Pancreas (tissue), 10 donors: ENCODE data around the gene NAA16. TPM values are rescaled to one million over a fixed set of nuclear protein-coding genes. Genes with fewer than 3 reads are reported as not detected.

Source experiments
- ATAC-seq, 4 donors: fragments of 200-7000 bp; cut with Tn5 transposase; one replicate each; pipeline versions ENCODE4 v1.8.0 to v1.9.1; 2020; ENCODE audit warnings: mild to moderate bottlenecking in 4 of 4, moderate library complexity in 4 of 4
- DNase-seq, 6 donors: peaks; one replicate each; pipeline ENCODE4 v3.0.0-alpha.2; 2020
- FAIRE-seq: peaks from 2 replicates; lab custom pipeline; 2012; peaks lifted over from hg19 to GRCh38; lab: Jason Lieb, UNC
- H3K27ac ChIP-seq, 4 donors: fragments of 200-600 bp; sonication (generic); 1 replicate in 3 of 4; 2 replicates in 1 of 4; pipeline versions ENCODE4 v1.5.0 to v1.8.0; 2020
- H3K27me3 ChIP-seq, 4 donors: fragments of 200-600 bp; one replicate each; pipeline ENCODE4 v1.8.0; 2021
- H3K36me3 ChIP-seq, 3 donors: fragments of 200-600 bp; sonication (generic) in 1 of 3; one replicate each; pipeline versions ENCODE4 v1.5.0 to v1.8.0; 2020 to 2021
- H3K4me1 ChIP-seq, 3 donors: fragments of 200-600 bp; one replicate each; pipeline ENCODE4 v1.8.0; 2021
- H3K4me3 ChIP-seq, 4 donors: fragments of 200-600 bp; sonication (generic) in 2 of 4; one replicate each; pipeline versions ENCODE4 v1.5.0 to v1.8.0; 2020 to 2021
- H3K9me3 ChIP-seq, 4 donors: fragments of 200-600 bp; one replicate each; pipeline ENCODE4 v1.8.0; 2021
- CTCF ChIP-seq, 4 donors: fragments of 200-600 bp; sonication (generic) in 3 of 4; IDR thresholded peaks; one replicate each; pipeline versions ENCODE4 v1.5.0 to v1.8.0; 2021; ENCODE audit warnings: antibody characterized with exemption in 4 of 4
- WGBS, 2 donors: extraction: QIAGEN DNeasy Blood & Tissue Kit; methylation state at CpG; one replicate each; pipeline ENCODE4 v1.1.7; 2013; 5-methylcytosine and 5-hydroxymethylcytosine counted together
- intact Hi-C, 3 donors: fragments of 100-400 bp; cut with DNase I; formaldehyde crosslinking; loops; one replicate each; pipeline versions ENCODE4 v1.11.1 to v1.14.2; 2022
- polyA plus RNA-seq, 2 donors: library from polyadenylated mRNA; stranded (reverse); fragments of 200-250 nt; gene quantifications; one replicate each; pipeline ENCODE4 v1.2.3, GENCODE V29; 2013
- total RNA-seq, 6 donors: library from RNA; stranded (reverse); fragmentation: NEBNext Ultra II Directional in 4 of 6; extraction: Animal tissue kit (Norgen Biotek cat#: 25700) in 4 of 6; gene quantifications; one replicate each; pipeline versions ENCODE4 v1.2.1 to v1.2.4, GENCODE V29; 2021 to 2023
- donor health status: healthy with polysubstance abuse.
- donor health status: DM: no; HTN: no; CAD: no; lungs with moderate emphysema.
- donor health status: DM: no; HTN: no; CAD: no.
- donor health status: control.
- donor health status: control.
- donor health status: Bipolar disorder and iron deficiency.
- donor health status: DM: yes; HTN: yes; CAD: no.
- donor health status: DM: no; HTN: no; CAD: no.
- donor health status: DM: no; HTN: no; CAD: no.
- donor health status: DM: yes; HTN: yes; CAD: no.

The NAA16 gene
- total and polyA plus RNA-seq, 8 donors = 20.3 to 46.9 (median 24.0) TPM

- no peaks in the 10 kb centered on the region for H3K4me1 ChIP-seq
- WGBS, 2 donors = 45 to 54% methylated on average over 11 of the region's 11 CpGs
- no peak for TF ChIP-seq CTCF (IDR thresholded peaks at IDR 0.05)
- peak overlapping the region in 1 of 4 donors; percentile 20 for H3K4me3 ChIP-seq
- H3K36me3 ChIP-seq = no peaks in the 10 kb centered on the region
- no peak for FAIRE-seq
- no peaks in the 10 kb centered on the region for H3K27me3 ChIP-seq
- intact Hi-C loops = no loop called here
- DNase-seq = no peak
- H3K9me3 ChIP-seq = no peaks in the 10 kb centered on the region
- peak overlapping the region in 2 of 4 donors; percentile 19 to 84 for H3K27ac ChIP-seq
- ATAC-seq = no peak
These were observed 3.0 kb upstream of the NAA16 start for GRCh38 chr13:41307884-41308640.

- Histone ChIP-seq H3K27ac (peak overlapping the region; percentile 91 to 99 (median 95)), H3K36me3 (no peaks in the 10 kb centered on the region), H3K9me3 (no peaks in the 10 kb centered on the region), H3K27me3 (no peaks in the 10 kb centered on the region), H3K4me3 (peak overlapping the region; percentile 83 to 99 (median 94)), H3K4me1 (peaks cover 0 to 12% (median 3%) of the 10 kb centered on the region in 3 donors)
- WGBS, 2 donors = 0 to 1% methylated on average over 60 to 73 of the region's 73 CpGs
- intact Hi-C loops = no loop called here
- DNase-seq = peak in 4 of 6 donors; percentile 48 to 82 (median 54)
- no peak for FAIRE-seq
- no peak for TF ChIP-seq CTCF (IDR thresholded peaks at IDR 0.05)
- ATAC-seq = peak; percentile 62 to 80 (median 75)
These were observed 524 bp downstream of the NAA16 start for GRCh38 chr13:41311406-41312175.

- Histone ChIP-seq H3K9me3 (no peaks in the 10 kb centered on the region), H3K36me3 (no peaks in the 10 kb centered on the region), H3K4me3 (peak overlapping the region; percentile 83 to 99 (median 94)), H3K27ac (peak overlapping the region; percentile 91 to 99 (median 95)), H3K4me1 (peaks cover 0 to 12% (median 8%) of the 10 kb centered on the region in 3 donors), H3K27me3 (no peaks in the 10 kb centered on the region)
- DNase-seq = peak in 5 of 6 donors; percentile 52 to 78 (median 66)
- intact Hi-C loops = no loop called here
- FAIRE-seq = no peak
- WGBS, 2 donors = 0% methylated on average over 11 of the region's 11 CpGs
- peak; percentile 30 to 41 (median 34) for ATAC-seq
- TF ChIP-seq CTCF (IDR thresholded peaks at IDR 0.05) = no peak
These were observed 1.1 kb downstream of the NAA16 start for GRCh38 chr13:41312176-41312500.

- Histone ChIP-seq H3K4me1 (peaks cover 0 to 15% (median 12%) of the 10 kb centered on the region in 3 donors), H3K27ac (peak overlapping the region in 2 of 4 donors; percentile 99)
These were observed 2.0 kb downstream of the NAA16 start for GRCh38 chr13:41313117-41313516.

More at GRCh38 chr13:41313117-41313516, 2.0 kb downstream of the NAA16 start:
- intact Hi-C loops = no loop called here
- no peak for FAIRE-seq
- ATAC-seq = no peak
- Histone ChIP-seq H3K4me3 (peak overlapping the region in 3 of 4 donors; percentile 83 to 99 (median 98)), H3K27me3 (no peaks in the 10 kb centered on the region), H3K36me3 (no peaks in the 10 kb centered on the region), H3K9me3 (no peaks in the 10 kb centered on the region)
- 18 to 23% methylated on average over 5 of the region's 5 CpGs for WGBS, 2 donors
- TF ChIP-seq CTCF (IDR thresholded peaks at IDR 0.05) = no peak
- no peak for DNase-seq
